GM21423 (cell line): ENCODE measurements around the gene RBM3.

ENCODE experiments used
- ATAC-seq: cut with Tn5 transposase; IDR thresholded peaks from one replicate; pipeline ENCODE4 v1.9.1; 2021; ENCODE audit warnings: mild to moderate bottlenecking, moderate library complexity; ENCODE audit not compliant: unreplicated experiment

The RBM3 gene

DNA sequence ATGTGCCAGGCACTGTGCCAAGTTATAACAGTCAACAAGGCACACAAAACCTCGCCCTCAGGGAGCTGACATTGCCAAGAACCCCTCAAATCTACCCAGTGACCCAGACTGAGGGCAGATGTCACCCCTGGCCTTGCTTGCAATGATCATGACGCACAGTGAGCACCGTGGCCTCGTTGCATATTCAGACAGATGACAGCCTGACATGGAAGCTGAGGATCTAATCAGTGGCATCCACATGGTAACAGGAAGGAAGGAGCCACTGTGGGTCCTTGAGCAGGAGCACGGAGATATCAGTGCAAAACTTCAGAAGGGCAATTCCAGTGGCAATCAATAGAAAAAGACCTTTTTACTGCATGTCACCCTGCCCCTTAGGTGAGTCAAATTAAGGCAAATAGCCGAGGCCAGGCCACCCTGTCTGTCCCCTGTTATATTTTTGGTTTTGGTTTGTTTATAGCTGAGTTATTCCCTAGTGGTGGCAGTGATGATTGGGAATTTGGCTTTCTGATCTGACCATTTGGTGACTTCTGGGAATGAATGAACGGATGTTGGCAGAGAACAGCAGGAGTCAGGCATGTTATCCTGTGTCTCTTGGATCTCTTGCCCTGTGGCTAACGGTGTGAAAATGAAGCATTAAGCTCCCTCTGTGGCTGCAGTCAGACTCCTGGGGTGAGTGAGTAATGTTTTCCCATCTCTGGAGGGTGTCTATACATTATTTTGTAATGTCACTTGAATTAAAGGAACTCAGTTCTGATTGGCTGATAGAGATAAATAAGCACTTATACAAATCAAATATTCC lies 43.5 kb downstream of the RBM3 start:
- ATAC-seq, result no peak

DNA sequence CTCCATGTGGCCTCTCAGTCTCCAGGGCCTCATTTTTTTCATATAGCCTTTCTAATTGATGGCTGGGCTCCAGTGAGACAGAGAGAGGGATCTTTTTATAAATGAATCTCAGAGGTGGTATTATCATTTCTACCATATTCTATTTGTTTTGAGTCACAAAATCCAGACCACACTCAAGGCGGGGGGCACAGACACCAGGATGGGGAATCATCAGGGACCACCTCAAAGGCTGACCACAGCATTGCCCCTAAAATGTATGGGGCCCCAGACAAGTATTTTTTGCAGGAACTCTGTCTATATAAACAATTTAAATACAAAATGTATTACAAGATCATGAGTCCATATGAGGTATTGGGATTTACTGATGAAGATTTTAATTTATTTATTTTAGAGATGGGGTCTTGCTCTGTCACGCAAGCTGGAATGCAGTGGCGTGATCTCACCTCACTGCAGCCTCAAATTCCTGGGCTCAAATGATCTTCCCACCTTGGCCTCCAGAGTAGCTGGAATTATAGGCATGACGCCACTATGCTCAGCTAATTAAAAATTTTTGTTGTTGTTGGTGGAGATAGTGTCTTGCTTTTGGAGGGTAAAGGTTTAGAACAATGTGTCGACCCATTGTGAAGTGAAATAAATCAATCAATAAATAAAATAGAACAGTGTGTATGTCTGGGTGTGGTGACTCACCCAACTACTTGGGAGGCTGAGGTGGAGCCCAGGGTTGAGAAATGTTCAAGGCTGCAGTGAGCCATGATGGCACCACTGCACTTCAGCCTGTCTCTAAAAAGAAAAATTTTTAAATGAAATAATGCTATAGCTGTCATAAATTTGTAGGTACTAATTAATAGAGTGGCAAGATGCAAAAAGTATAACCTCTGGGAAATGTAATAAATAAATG lies 52.4 kb downstream of the RBM3 start:
- ATAC-seq, result no peak
